HCT116 (cell line): ENCODE data around the gene DDX55. TPM values are rescaled to one million over a fixed set of nuclear protein-coding genes. Genes with fewer than 3 reads are reported as not detected.

Experiments used
- ATAC-seq: fragments of 200-7000 bp; cut with Tn5 transposase; 2 replicates; pipeline ENCODE4 v1.9.1; 2020; ENCODE audit warnings: mild to moderate bottlenecking, moderate library complexity
- BruUV-seq: library from RNA; stranded (reverse); fragments of 400-500 nt; replicated peaks from 2 replicates; lab custom pipeline; 2021; lab: Mats Ljungman, UMichigan
- CTCF ChIA-PET: fragments of 300-600 bp; sonication (Branson Sonifier 250); formaldehyde crosslinking; loops from one replicate; lab custom pipeline; 2021; ENCODE audit warnings: antibody characterized with exemption; lab: Charles Lee
- POLR2A ChIA-PET: fragments of 300-600, 350-600 bp; sonication (Branson Sonifier 250); formaldehyde crosslinking; loops from one replicate; lab custom pipeline; 2021; ENCODE audit warnings: antibody characterized with exemption; lab: Charles Lee
- RAD21 ChIA-PET, 2 experiments: fragments of 300-600 bp; sonication (Branson Sonifier 250); formaldehyde crosslinking; loops; one replicate each; lab custom pipeline; 2023; ENCODE audit warnings: low total read pairs in 2 of 2; ENCODE audit not compliant: uncharacterized antibody in 2 of 2, unreplicated experiment in 2 of 2, low non-redundant PET in 1 of 2; lab: Charles Lee
- DNase-seq: peaks from one replicate; pipeline ENCODE4 v3.0.0-alpha.2; 2010; ENCODE audit warnings: low read depth, low spot score
- H2AFZ ChIP-seq: fragments of 200-600 bp; shearing (Covaris generic), sonication (generic); 2 replicates; pipeline ENCODE4 v1.6.1; 2017; ENCODE audit warnings: low read depth, mixed run types, mixed read lengths, antibody characterized with exemption, low read length; ENCODE audit not compliant: poor library complexity, severe bottlenecking
- H3K27ac ChIP-seq: 2 replicates; pipeline ENCODE4 v1.5.1; 2012; ENCODE audit warnings: low read depth, low read length
- H3K27me3 ChIP-seq: fragments of 200-600 bp; sonication (generic); 2 replicates; pipeline ENCODE4 v1.6.1; 2016; ENCODE audit warnings: mixed run types, low read length, mixed read lengths; ENCODE audit not compliant: insufficient read depth
- H3K36me3 ChIP-seq, 2 experiments: fragments of 200-500 bp in 1 of 2; fragments of 200-600 bp in 1 of 2; sonication (Bioruptor generic) in 1 of 2; sonication (generic) in 1 of 2; 2 replicates each; pipeline versions ENCODE4 v1.5.1 to v1.6.1; 2014 to 2016; ENCODE audit warnings: low read length in 2 of 2, inconsistent platforms in 1 of 2, mixed read lengths in 1 of 2, mixed run types in 1 of 2; ENCODE audit not compliant: insufficient read depth in 2 of 2, control insufficient read depth in 1 of 2
- H3K4me1 ChIP-seq, 2 experiments: fragments of 200-600 bp in 1 of 2; sonication (generic) in 1 of 2; 2 replicates each; pipeline versions ENCODE4 v1.5.1 to v1.6.1; 2012 to 2017; ENCODE audit warnings: low read length in 2 of 2, inconsistent platforms in 1 of 2, mild to moderate bottlenecking in 1 of 2, mixed read lengths in 1 of 2, mixed run types in 1 of 2, moderate library complexity in 1 of 2; ENCODE audit not compliant: insufficient read depth in 2 of 2, control insufficient read depth in 1 of 2
- H3K4me2 ChIP-seq: fragments of 200-600 bp; sonication (generic); 2 replicates; pipeline ENCODE4 v1.6.1; 2017; ENCODE audit warnings: mixed run types, low read length, mixed read lengths
- H3K4me3 ChIP-seq, 2 experiments: fragments of 200-600 bp in 1 of 2; sonication (generic) in 1 of 2; replicated peaks in 1 of 2; 2 replicates each; pipeline ENCODE4 v1.5.1; 2011 to 2016; ENCODE audit warnings: low read length in 2 of 2, control low read depth in 1 of 2, low read depth in 1 of 2, mild to moderate bottlenecking in 1 of 2, mixed read lengths in 1 of 2, mixed run types in 1 of 2
- H3K79me2 ChIP-seq: fragments of 200-600 bp; sonication (generic); 2 replicates; pipeline ENCODE4 v1.6.1; 2017; ENCODE audit warnings: mild to moderate bottlenecking, mixed run types, low read length, moderate library complexity, mixed read lengths; ENCODE audit not compliant: insufficient read depth
- H3K9ac ChIP-seq: fragments of 200-600 bp; sonication (generic); 2 replicates; pipeline ENCODE4 v1.6.1; 2016; ENCODE audit warnings: low read length, mixed read lengths
- H3K9me2 ChIP-seq: fragments of 200-600 bp; sonication (generic), shearing (Covaris generic); 2 replicates; pipeline ENCODE4 v1.6.1; 2017; ENCODE audit warnings: mixed run types, mild to moderate bottlenecking, moderate library complexity; ENCODE audit not compliant: insufficient read depth
- H3K9me3 ChIP-seq, 2 experiments: fragments of 200-500 bp in 1 of 2; fragments of 200-600 bp in 1 of 2; sonication (Bioruptor generic) in 1 of 2; sonication (generic) in 1 of 2; 2 replicates each; pipeline ENCODE4 v1.6.1; 2014 to 2017; ENCODE audit warnings: low read length in 2 of 2, mixed read lengths in 2 of 2, inconsistent platforms in 1 of 2, low read depth in 1 of 2, mild to moderate bottlenecking in 1 of 2, mixed run types in 1 of 2, moderate library complexity in 1 of 2; ENCODE audit not compliant: control insufficient read depth in 1 of 2, insufficient read depth in 1 of 2
- H4K20me1 ChIP-seq: fragments of 200-600 bp; sonication (generic), shearing (Covaris generic); 2 replicates; pipeline ENCODE4 v1.6.1; 2017; ENCODE audit warnings: mixed run types, mild to moderate bottlenecking, moderate library complexity; ENCODE audit not compliant: insufficient read depth
- CEBPB ChIP-seq: IDR thresholded peaks from 2 replicates; pipeline ENCODE4 v1.6.1; 2012; ENCODE audit warnings: low read depth
- EGR1 ChIP-seq: IDR thresholded peaks from 2 replicates; pipeline ENCODE4 v1.6.1; 2012; ENCODE audit warnings: low read depth
- FOSL1 ChIP-seq: IDR thresholded peaks from 2 replicates; pipeline ENCODE4 v1.6.1; 2012; ENCODE audit warnings: low read depth
- JUND ChIP-seq: IDR thresholded peaks from 2 replicates; pipeline ENCODE4 v1.6.1; 2012
- POLR2A ChIP-seq: IDR thresholded peaks from 2 replicates; pipeline ENCODE4 v1.7.0; 2011; ENCODE audit warnings: borderline replicate concordance; ENCODE audit not compliant: insufficient read depth, insufficient read length; ENCODE audit errors: extremely low read depth
- RAD21 ChIP-seq: IDR thresholded peaks from 2 replicates; pipeline ENCODE4 v1.6.1; 2012; ENCODE audit warnings: low read depth, mild to moderate bottlenecking
- SIN3A ChIP-seq: IDR thresholded peaks from 2 replicates; pipeline ENCODE4 v1.6.1; 2012; ENCODE audit warnings: low read depth
- SP1 ChIP-seq: IDR thresholded peaks from 2 replicates; pipeline ENCODE4 v1.6.1; 2012; ENCODE audit warnings: low read depth
- SRF ChIP-seq: IDR thresholded peaks from 2 replicates; pipeline ENCODE4 v1.6.1; 2012; ENCODE audit warnings: low read depth
- TCF7L2 ChIP-seq: IDR thresholded peaks from 2 replicates; pipeline ENCODE4 v1.7.0; 2011; ENCODE audit warnings: borderline replicate concordance, inconsistent platforms; ENCODE audit not compliant: insufficient read depth, insufficient read length; ENCODE audit errors: extremely low read depth
- ZNF274 ChIP-seq: fragments of 200-500 bp; sonication (Bioruptor generic); IDR thresholded peaks from 2 replicates; pipeline ENCODE4 v1.6.1; 2014; ENCODE audit warnings: mild to moderate bottlenecking, low read depth, low read length, inconsistent platforms
- intact Hi-C: fragments of 100-400 bp; cut with micrococcal nuclease; formaldehyde crosslinking; loops from 2 replicates; pipeline ENCODE4 v1.10.0; 2022
- total RNA-seq: library from RNA; stranded (reverse); gene quantifications from one replicate; pipeline ENCODE4 v1.2.1, GENCODE V29; 2021; ENCODE audit not compliant: unreplicated experiment
- TF ChIP-seq, protein P1 (sequence below): IDR thresholded peaks from 2 replicates; pipeline ENCODE4 v1.6.1; 2012; ENCODE audit warnings: low read depth
- TF ChIP-seq, protein P2 (sequence below): IDR thresholded peaks from 2 replicates; pipeline ENCODE4 v1.6.1; 2011; ENCODE audit warnings: mild to moderate bottlenecking, low read length, moderate library complexity; ENCODE audit not compliant: insufficient replicate concordance; ENCODE audit errors: extremely low read depth
- TF ChIP-seq, protein P3 (sequence below): IDR thresholded peaks from 2 replicates; pipeline ENCODE4 v1.6.1; 2012

DDX55 gene
- total RNA-seq, 1 experiment from 2014 or later, result 41.8 TPM

DNA sequence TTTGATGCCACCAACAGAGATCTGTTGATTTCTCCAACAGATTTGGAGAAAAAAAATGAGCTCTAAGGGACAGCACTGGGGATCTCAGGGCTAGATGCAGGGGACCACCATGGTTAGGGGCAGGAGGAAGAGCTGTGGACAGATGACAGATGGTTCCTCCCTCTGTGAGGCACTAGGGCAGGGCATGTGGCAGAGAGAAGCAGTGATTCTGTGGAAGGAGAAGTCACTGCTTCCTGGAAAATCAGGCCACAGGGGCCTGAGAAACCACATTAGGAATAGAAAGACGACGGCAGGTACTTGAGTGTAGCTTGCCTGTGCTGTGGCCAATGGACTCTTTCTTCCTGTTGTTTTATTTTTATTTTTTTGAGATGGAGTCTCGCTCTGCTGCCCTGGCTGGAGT lies 42.4 kb upstream of the DDX55 start:
- TF ChIP-seq POLR2A (no peak), SIN3A (no peak), CEBPB (no peak), RAD21 (no peak), SRF (no peak)
- TF ChIP-seq, protein P1, sequence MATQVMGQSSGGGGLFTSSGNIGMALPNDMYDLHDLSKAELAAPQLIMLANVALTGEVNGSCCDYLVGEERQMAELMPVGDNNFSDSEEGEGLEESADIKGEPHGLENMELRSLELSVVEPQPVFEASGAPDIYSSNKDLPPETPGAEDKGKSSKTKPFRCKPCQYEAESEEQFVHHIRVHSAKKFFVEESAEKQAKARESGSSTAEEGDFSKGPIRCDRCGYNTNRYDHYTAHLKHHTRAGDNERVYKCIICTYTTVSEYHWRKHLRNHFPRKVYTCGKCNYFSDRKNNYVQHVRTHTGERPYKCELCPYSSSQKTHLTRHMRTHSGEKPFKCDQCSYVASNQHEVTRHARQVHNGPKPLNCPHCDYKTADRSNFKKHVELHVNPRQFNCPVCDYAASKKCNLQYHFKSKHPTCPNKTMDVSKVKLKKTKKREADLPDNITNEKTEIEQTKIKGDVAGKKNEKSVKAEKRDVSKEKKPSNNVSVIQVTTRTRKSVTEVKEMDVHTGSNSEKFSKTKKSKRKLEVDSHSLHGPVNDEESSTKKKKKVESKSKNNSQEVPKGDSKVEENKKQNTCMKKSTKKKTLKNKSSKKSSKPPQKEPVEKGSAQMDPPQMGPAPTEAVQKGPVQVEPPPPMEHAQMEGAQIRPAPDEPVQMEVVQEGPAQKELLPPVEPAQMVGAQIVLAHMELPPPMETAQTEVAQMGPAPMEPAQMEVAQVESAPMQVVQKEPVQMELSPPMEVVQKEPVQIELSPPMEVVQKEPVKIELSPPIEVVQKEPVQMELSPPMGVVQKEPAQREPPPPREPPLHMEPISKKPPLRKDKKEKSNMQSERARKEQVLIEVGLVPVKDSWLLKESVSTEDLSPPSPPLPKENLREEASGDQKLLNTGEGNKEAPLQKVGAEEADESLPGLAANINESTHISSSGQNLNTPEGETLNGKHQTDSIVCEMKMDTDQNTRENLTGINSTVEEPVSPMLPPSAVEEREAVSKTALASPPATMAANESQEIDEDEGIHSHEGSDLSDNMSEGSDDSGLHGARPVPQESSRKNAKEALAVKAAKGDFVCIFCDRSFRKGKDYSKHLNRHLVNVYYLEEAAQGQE, result no peak
- no peak overlapping the region for H3K4me3 ChIP-seq
- H3K9me3 ChIP-seq, result no peaks in the 10 kb centered on the region
- ATAC-seq (no peak), DNase-seq (no peak)
- RAD21 ChIA-PET, result no interaction called here
- CTCF ChIA-PET, result no interaction called here
- no peak overlapping the region for H2AFZ ChIP-seq
- no peaks in the 10 kb centered on the region for H3K79me2 ChIP-seq
- H3K36me3 ChIP-seq, result no peaks in the 10 kb centered on the region
- no peak overlapping the region for H3K9ac ChIP-seq
- no peaks in the 10 kb centered on the region for H3K27me3 ChIP-seq
- no peaks in the 10 kb centered on the region for H3K9me2 ChIP-seq
- BruUV-seq, result no TSS peak
- POLR2A ChIA-PET, result interaction anchor here (0.5 kb wide), 1 partner anchor 194 kb away, joined by 7 read pairs; no protein-coding TSS in a partner anchor
- H4K20me1 ChIP-seq, result no peaks in the 10 kb centered on the region
- H3K27ac ChIP-seq, result no peak overlapping the region
- intact Hi-C loops, result no loop called here
- H3K4me2 ChIP-seq, result no peak overlapping the region
- no peaks in the 10 kb centered on the region for H3K4me1 ChIP-seq

DNA sequence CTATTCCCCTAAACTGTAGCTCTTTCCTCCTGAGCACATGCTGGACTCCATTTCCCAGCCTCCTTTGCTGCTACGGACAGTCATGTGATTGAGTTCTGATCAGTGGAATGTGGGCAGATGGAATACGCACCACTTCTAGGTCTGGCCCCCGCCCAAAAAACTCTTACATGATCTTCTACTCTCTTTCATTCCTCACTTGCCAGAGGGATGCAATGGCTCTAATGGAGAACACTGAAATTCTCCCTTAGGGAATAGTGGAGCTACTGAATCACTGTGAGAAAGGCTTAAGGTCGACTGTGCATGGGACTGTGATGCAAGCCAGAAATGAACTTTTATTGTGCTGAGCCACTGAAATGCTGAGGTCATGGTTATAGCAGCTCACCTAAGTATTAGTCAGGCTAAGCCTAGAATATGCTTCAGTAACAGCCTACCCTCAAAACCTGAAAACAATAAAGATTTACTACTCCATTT lies 30.5 kb upstream of the DDX55 start:
- no peaks in the 10 kb centered on the region for H3K36me3 ChIP-seq
- H3K4me2 ChIP-seq, result peak overlapping the region; percentile 60
- H3K27me3 ChIP-seq, result no peaks in the 10 kb centered on the region
- DNase-seq, result peak; percentile 33
- no peaks in the 10 kb centered on the region for H3K9me2 ChIP-seq
- H3K79me2 ChIP-seq, result no peaks in the 10 kb centered on the region
- H3K9ac ChIP-seq, result no peak overlapping the region
- H3K9me3 ChIP-seq, result peaks cover 0 to 6% of the 10 kb centered on the region in 2 experiments; a peak in 1 of 4 replicates
- TF ChIP-seq SP1 (no peak), EGR1 (no peak), JUND (no peak), ZNF274 (no peak), FOSL1 (no peak), SIN3A (no peak), TCF7L2 (no peak)
- TF ChIP-seq, protein P2, sequence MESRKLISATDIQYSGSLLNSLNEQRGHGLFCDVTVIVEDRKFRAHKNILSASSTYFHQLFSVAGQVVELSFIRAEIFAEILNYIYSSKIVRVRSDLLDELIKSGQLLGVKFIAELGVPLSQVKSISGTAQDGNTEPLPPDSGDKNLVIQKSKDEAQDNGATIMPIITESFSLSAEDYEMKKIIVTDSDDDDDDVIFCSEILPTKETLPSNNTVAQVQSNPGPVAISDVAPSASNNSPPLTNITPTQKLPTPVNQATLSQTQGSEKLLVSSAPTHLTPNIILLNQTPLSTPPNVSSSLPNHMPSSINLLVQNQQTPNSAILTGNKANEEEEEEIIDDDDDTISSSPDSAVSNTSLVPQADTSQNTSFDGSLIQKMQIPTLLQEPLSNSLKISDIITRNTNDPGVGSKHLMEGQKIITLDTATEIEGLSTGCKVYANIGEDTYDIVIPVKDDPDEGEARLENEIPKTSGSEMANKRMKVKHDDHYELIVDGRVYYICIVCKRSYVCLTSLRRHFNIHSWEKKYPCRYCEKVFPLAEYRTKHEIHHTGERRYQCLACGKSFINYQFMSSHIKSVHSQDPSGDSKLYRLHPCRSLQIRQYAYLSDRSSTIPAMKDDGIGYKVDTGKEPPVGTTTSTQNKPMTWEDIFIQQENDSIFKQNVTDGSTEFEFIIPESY, result no peak
- TF ChIP-seq, protein P3, sequence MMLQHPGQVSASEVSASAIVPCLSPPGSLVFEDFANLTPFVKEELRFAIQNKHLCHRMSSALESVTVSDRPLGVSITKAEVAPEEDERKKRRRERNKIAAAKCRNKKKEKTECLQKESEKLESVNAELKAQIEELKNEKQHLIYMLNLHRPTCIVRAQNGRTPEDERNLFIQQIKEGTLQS, result no peak
- ATAC-seq, result peak; percentile 85
- ChIA-PET CTCF (interaction anchor here (1.2 kb wide), 2 partner anchors 11 to 12 kb away, joined by 3 to 9 read pairs; no protein-coding TSS in a partner anchor), POLR2A (interaction anchor here (0.7 to 1.2 kb wide), 2 partner anchors 8 to 12 kb away, joined by 3 to 9 read pairs; no protein-coding TSS in a partner anchor), RAD21 (no interaction called here)
- H4K20me1 ChIP-seq, result no peaks in the 10 kb centered on the region
- H3K4me1 ChIP-seq, result peaks cover 12 to 23% of the 10 kb centered on the region in 2 experiments; a peak in 3 of 4 replicates
- peak overlapping the region; percentile 99 for H2AFZ ChIP-seq
- no peak overlapping the region for H3K4me3 ChIP-seq
- no TSS peak for BruUV-seq
- H3K27ac ChIP-seq, result no peak overlapping the region
- intact Hi-C loops, result no loop called here
